Loucy (cell line): Measurements from ENCODE around the gene DOK7.

ENCODE experiments used
- H2AFZ ChIP-seq: fragments of 200-600 bp; sonication (generic); 2 replicates; pipeline ENCODE4 v1.6.0; 2016; ENCODE audit warnings: antibody characterized with exemption, mild to moderate bottlenecking, low read length, moderate library complexity
- H3F3A ChIP-seq: fragments of 200-600 bp; 2 replicates; pipeline ENCODE4 v1.6.0; 2016; ENCODE audit warnings: antibody characterized with exemption, low read depth, mild to moderate bottlenecking
- H3K27me3 ChIP-seq: fragments of 200-600 bp; sonication (generic); 2 replicates; pipeline ENCODE4 v1.6.1; 2014; ENCODE audit warnings: low read length, mild to moderate bottlenecking; ENCODE audit not compliant: insufficient read depth, poor library complexity, severe bottlenecking
- H3K36me3 ChIP-seq: fragments of 200-600 bp; sonication (generic); 2 replicates; pipeline ENCODE4 v1.6.1; 2016; ENCODE audit warnings: low read length; ENCODE audit not compliant: insufficient read depth
- H3K4me1 ChIP-seq: fragments of 200-600 bp; sonication (generic); 2 replicates; pipeline ENCODE4 v1.5.1; 2014; ENCODE audit warnings: low read length, mild to moderate bottlenecking; ENCODE audit not compliant: insufficient read depth, poor library complexity, severe bottlenecking
- H3K4me2 ChIP-seq: fragments of 200-600 bp; sonication (generic); 2 replicates; pipeline ENCODE4 v1.6.0; 2014; ENCODE audit warnings: antibody characterized with exemption, low read length, low read depth, mild to moderate bottlenecking; ENCODE audit not compliant: poor library complexity, severe bottlenecking
- H3K4me3 ChIP-seq: fragments of 200-600 bp; sonication (generic); 2 replicates; pipeline ENCODE4 v1.5.1; 2014; ENCODE audit warnings: low read length, mild to moderate bottlenecking, mixed read lengths; ENCODE audit not compliant: poor library complexity, severe bottlenecking
- H3K79me2 ChIP-seq: fragments of 200-600 bp; sonication (generic); 2 replicates; pipeline ENCODE4 v1.6.1; 2014; ENCODE audit warnings: low read length; ENCODE audit not compliant: insufficient read depth
- H3K9ac ChIP-seq: fragments of 200-600 bp; sonication (generic); 2 replicates; pipeline ENCODE4 v1.6.0; 2014; ENCODE audit warnings: mild to moderate bottlenecking, low read depth, low read length, moderate library complexity; ENCODE audit not compliant: poor library complexity, severe bottlenecking
- H3K9me2 ChIP-seq: fragments of 200-600 bp; sonication (generic); replicated peaks from 2 replicates; pipeline ENCODE4 v1.6.1; 2016; ENCODE audit warnings: low read depth, low read length, mixed read lengths
- H3K9me3 ChIP-seq: fragments of 200-600 bp; sonication (generic); 2 replicates; pipeline ENCODE4 v1.6.1; 2014; ENCODE audit warnings: mild to moderate bottlenecking, antibody characterized with exemption, low read length, low read depth; ENCODE audit not compliant: insufficient read depth
- H4K20me1 ChIP-seq: fragments of 200-600 bp; sonication (generic); 2 replicates; pipeline ENCODE4 v1.6.0; 2014; ENCODE audit warnings: antibody characterized with exemption, low read length, mild to moderate bottlenecking; ENCODE audit not compliant: insufficient read depth, poor library complexity, severe bottlenecking
- EZH2phosphoT487 ChIP-seq: fragments of 200-600 bp; IDR thresholded peaks from 2 replicates; pipeline ENCODE4 v1.6.1; 2018; ENCODE audit warnings: antibody characterized with exemption, mild to moderate bottlenecking, moderate library complexity, borderline replicate concordance
- TF ChIP-seq, protein P1 (sequence below): fragments of 200-600 bp; sonication (generic); conservative IDR thresholded peaks from 2 replicates; pipeline ENCODE4 v1.5.1; 2014; ENCODE audit warnings: mild to moderate bottlenecking, antibody characterized with exemption, low read length

Gene DOK7

DNA sequence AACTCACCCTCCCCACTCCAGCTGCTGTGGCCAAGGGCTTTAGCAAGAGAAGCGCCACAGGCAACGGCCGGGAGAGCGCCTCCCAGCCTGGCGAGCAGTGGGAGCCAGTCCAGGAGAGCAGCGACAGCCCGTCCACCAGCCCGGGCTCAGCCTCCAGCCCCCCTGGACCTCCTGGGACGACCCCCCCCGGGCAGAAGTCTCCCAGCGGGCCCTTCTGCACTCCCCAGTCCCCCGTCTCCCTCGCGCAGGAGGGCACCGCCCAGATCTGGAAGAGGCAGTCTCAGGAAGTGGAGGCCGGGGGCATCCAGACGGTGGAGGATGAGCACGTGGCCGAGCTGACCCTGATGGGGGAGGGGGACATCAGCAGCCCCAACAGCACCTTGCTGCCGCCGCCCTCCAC, 32.6 kb upstream of the DOK7 start:
- no peak overlapping the region for H3K4me2 ChIP-seq
- no peak overlapping the region for H2AFZ ChIP-seq
- H3K9me2 ChIP-seq, result no peaks in the 10 kb centered on the region
- TF ChIP-seq, protein P1, sequence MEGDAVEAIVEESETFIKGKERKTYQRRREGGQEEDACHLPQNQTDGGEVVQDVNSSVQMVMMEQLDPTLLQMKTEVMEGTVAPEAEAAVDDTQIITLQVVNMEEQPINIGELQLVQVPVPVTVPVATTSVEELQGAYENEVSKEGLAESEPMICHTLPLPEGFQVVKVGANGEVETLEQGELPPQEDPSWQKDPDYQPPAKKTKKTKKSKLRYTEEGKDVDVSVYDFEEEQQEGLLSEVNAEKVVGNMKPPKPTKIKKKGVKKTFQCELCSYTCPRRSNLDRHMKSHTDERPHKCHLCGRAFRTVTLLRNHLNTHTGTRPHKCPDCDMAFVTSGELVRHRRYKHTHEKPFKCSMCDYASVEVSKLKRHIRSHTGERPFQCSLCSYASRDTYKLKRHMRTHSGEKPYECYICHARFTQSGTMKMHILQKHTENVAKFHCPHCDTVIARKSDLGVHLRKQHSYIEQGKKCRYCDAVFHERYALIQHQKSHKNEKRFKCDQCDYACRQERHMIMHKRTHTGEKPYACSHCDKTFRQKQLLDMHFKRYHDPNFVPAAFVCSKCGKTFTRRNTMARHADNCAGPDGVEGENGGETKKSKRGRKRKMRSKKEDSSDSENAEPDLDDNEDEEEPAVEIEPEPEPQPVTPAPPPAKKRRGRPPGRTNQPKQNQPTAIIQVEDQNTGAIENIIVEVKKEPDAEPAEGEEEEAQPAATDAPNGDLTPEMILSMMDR, result no peak
- no peak for TF ChIP-seq EZH2phosphoT487
- H3K36me3 ChIP-seq, result peaks cover 25% of the 10 kb centered on the region; the same call in 1 of the 2 replicates
- no peaks in the 10 kb centered on the region for H3K27me3 ChIP-seq
- H3K79me2 ChIP-seq, result no peaks in the 10 kb centered on the region
- no peak overlapping the region for H3K4me3 ChIP-seq
- H3K9ac ChIP-seq, result no peak overlapping the region
- no peaks in the 10 kb centered on the region for H3K4me1 ChIP-seq
- no peaks in the 10 kb centered on the region for H4K20me1 ChIP-seq
- H3K9me3 ChIP-seq, result no peaks in the 10 kb centered on the region
- H3F3A ChIP-seq, result no peaks in the 10 kb centered on the region

DNA sequence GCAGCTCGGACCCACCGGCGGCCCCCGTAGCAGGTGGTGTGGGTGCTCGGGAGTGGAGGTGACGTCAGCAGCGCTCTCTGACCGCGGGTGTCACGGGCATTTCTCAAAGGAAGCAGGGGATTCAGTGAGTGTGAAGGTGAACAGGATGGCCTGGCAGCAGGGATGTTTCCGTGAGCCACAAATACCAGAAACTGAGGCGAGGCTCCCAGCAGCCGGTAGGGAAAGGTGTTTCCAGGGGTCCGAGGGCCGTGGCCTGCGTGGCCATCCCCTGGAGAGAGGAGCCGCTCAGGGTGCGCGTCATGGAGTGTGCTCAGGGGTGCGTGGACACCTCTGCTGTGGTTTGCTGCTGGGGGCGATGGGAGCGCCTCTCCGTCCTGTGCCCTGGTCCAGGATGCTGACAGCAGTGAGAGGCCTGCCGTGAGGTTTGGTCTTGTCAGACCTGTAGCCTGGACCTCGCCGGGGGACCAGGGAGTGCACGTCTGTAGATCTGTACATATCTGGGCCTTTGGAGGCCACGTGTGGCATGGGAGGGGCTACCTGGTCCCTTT, 31.6 kb upstream of the DOK7 start:
- H3K36me3 ChIP-seq, result peaks cover 25% of the 10 kb centered on the region; the same call in 1 of the 2 replicates
- H3K9ac ChIP-seq, result no peak overlapping the region
- no peaks in the 10 kb centered on the region for H3F3A ChIP-seq
- H3K9me2 ChIP-seq, result no peaks in the 10 kb centered on the region
- no peaks in the 10 kb centered on the region for H3K4me1 ChIP-seq
- no peak for TF ChIP-seq EZH2phosphoT487
- TF ChIP-seq, protein P1, result no peak
- no peaks in the 10 kb centered on the region for H3K79me2 ChIP-seq
- H3K4me3 ChIP-seq, result no peak overlapping the region
- no peaks in the 10 kb centered on the region for H3K9me3 ChIP-seq
- no peaks in the 10 kb centered on the region for H4K20me1 ChIP-seq
- no peak overlapping the region for H3K4me2 ChIP-seq
- no peak overlapping the region for H2AFZ ChIP-seq
- no peaks in the 10 kb centered on the region for H3K27me3 ChIP-seq

DNA sequence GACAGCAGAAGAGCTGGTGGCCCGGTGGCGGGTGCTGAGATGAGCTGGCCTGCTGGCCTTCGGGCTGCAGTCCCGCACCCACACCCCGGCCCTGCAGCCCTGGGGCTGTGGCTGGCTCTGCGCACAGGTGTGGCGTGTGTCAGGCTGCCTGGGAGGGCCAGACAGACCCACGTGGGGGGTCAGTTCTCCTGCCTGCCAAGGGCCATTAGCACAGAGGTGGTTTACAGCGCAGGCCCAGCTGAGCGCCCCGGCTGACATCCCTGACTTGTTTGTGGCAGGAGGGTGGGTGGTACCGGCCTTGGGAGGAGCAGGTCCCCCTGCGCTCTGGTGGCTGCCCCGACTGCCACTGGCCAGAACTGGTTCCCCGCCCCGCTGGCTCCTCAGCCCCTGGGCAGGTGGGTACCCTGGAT, 30.7 kb upstream of the DOK7 start:
- H3K79me2 ChIP-seq, result no peaks in the 10 kb centered on the region
- H3K4me2 ChIP-seq, result no peak overlapping the region
- no peaks in the 10 kb centered on the region for H3K9me3 ChIP-seq
- no peaks in the 10 kb centered on the region for H3K9me2 ChIP-seq
- H2AFZ ChIP-seq, result no peak overlapping the region
- no peak for TF ChIP-seq EZH2phosphoT487
- TF ChIP-seq, protein P1, result no peak
- H3F3A ChIP-seq, result no peaks in the 10 kb centered on the region
- no peak overlapping the region for H3K9ac ChIP-seq
- no peaks in the 10 kb centered on the region for H3K27me3 ChIP-seq
- no peak overlapping the region for H3K4me3 ChIP-seq
- no peaks in the 10 kb centered on the region for H3K4me1 ChIP-seq
- H3K36me3 ChIP-seq, result peaks cover 25% of the 10 kb centered on the region; the same call in 1 of the 2 replicates
- no peaks in the 10 kb centered on the region for H4K20me1 ChIP-seq
